H1 (cell line): Measurements from ENCODE around the gene VPS25. TPM values are rescaled to one million over a fixed set of nuclear protein-coding genes. Genes with fewer than 3 reads are reported as not detected.

ENCODE experiments used
- CBX5 ChIP-seq: fragments of 300-800, 300-1000 bp; sonication (generic); IDR thresholded peaks from 2 replicates; pipeline ENCODE4 v1.7.1; 2016; ENCODE audit warnings: antibody characterized with exemption, low read length, low read depth
- CHD7 ChIP-seq: fragments of 300-600 bp; sonication (generic); IDR thresholded peaks from 2 replicates; pipeline ENCODE4 v1.7.1; 2012; ENCODE audit warnings: low read length, moderate library complexity, mild to moderate bottlenecking, inconsistent platforms; ENCODE audit not compliant: insufficient replicate concordance
- RAD21 ChIP-seq, 2 experiments: IDR thresholded peaks in 1 of 2; conservative IDR thresholded peaks in 1 of 2; 2 replicates each; pipeline ENCODE4 v1.6.1; 2011; ENCODE audit warnings: low read depth in 2 of 2, low read length in 2 of 2, improper control_type of control experiment in 1 of 2, inconsistent platforms in 1 of 2, mild to moderate bottlenecking in 1 of 2, moderate library complexity in 1 of 2
- polyA plus RNA-seq, 7 experiments: library from polyadenylated mRNA; depleted of rRNA in 3 of 7; stranded (reverse) in 5 of 7; unstranded in 2 of 7; fragments of >200 nt in 5 of 7; fragments of 200-250 nt in 2 of 7; gene quantifications; 1 replicate in 5 of 7; 2 replicates in 1 of 7; 4 replicates in 1 of 7; pipeline versions ENCODE4 v1.2.1 to v1.2.3, GENCODE V29; 2011 to 2013; ENCODE audit warnings: missing spikeins in 2 of 7, mixed read lengths in 2 of 7
- total RNA-seq: library from RNA; stranded (reverse); fragmentation: NEBNext Ultra II Directional; extraction: Animal tissue kit (Norgen Biotek cat#: 25700); gene quantifications from 2 replicates; pipeline ENCODE4 v1.2.1, GENCODE V29; 2021

VPS25 gene
- total and polyA plus RNA-seq, 2 of the 8 experiments (the other 6 are each of a cell fraction or from before 2014, with no cell fraction given) = 88.2 to 188 TPM

GRCh38 chr17:42779304-42779935, 6.2 kb downstream of the VPS25 start (continued):
- no peak for TF ChIP-seq CHD7
- no peak for TF ChIP-seq CBX5
- TF ChIP-seq RAD21 (IDR thresholded peaks at IDR 0.05 in 1 of 2, conservative IDR thresholded peaks at IDR 0.05 in 1 of 2; ENCODE audit: low read depth in 2 of 2, low read length in 2 of 2) = no peak
